ENCODE data around the gene GNL3L.
"Not testable (repeated sequence)": the region's sequence is repeated elsewhere in the genome, so short reads cannot be mapped to it uniquely, and the experiment has no call there.

GNL3L gene

GRCh38 chrX:54560411-54560810, 30.4 kb downstream of the GNL3L start:
- DNase-seq (ENCODE audit: low read depth): no peak

DNA sequence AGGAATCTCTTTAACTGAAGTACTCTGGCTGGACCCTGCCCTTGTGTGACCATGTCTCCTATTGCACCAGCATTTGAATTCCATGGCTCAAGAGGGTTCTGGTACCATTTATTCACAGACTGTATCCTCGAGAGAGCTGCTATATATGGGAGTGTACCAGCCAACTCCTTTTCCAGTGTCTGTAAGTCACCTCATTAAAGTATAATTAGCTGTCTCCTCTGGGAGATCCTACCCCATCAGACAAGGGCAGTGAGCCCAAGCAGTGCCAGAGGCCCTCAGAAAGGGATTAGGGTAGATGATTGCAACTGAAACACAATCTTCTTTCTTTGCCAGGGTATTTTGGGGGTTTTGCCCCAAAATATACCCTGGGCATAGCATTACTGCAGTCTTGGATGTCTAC, 31.6 kb downstream of the GNL3L start:
- no peak for DNase-seq (ENCODE audit: low read depth)

DNA sequence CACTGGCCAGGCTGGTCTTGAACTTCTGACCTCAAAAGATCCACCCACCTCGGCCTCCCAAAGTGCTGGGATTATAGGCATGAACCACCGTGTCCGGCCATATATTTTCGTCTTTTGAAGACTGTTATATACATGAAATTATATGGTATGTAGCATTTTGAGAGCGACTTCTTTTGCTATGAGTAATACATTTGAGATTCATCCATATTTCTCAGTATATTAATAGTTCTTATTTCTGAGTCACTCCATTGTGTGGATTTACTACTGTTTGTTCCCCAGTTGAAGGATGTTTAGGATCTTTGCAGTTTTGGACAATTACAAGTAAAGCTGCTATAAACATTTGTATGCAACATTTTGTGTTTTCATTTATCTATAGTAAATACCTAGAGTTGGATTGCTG, 34.9 kb downstream of the GNL3L start:
- DNase-seq (ENCODE audit: low read depth): no peak

GRCh38 chrX:54570332-54570731, 40.3 kb downstream of the GNL3L start:
- DNase-seq (ENCODE audit: low read depth): no peak

- not testable (repeated sequence) for DNase-seq (ENCODE audit: low read depth)
Observed at GRCh38 chrX:54572641-54573040, 42.6 kb downstream of the GNL3L start.

GRCh38 chrX:54597728-54598127, 67.7 kb downstream of the GNL3L start:
- DNase-seq (ENCODE audit: low read depth): no peak

GRCh38 chrX:54602563-54602962, 72.5 kb downstream of the GNL3L start:
- no peak for DNase-seq (ENCODE audit: low read depth)
